NCI-H1694 (cell line): ENCODE data around the gene C8B.

Experiments
- DNase-seq: peaks from one replicate; lab custom pipeline; 2025; lab: John Stamatoyannopoulos, UW

The C8B gene

DNA sequence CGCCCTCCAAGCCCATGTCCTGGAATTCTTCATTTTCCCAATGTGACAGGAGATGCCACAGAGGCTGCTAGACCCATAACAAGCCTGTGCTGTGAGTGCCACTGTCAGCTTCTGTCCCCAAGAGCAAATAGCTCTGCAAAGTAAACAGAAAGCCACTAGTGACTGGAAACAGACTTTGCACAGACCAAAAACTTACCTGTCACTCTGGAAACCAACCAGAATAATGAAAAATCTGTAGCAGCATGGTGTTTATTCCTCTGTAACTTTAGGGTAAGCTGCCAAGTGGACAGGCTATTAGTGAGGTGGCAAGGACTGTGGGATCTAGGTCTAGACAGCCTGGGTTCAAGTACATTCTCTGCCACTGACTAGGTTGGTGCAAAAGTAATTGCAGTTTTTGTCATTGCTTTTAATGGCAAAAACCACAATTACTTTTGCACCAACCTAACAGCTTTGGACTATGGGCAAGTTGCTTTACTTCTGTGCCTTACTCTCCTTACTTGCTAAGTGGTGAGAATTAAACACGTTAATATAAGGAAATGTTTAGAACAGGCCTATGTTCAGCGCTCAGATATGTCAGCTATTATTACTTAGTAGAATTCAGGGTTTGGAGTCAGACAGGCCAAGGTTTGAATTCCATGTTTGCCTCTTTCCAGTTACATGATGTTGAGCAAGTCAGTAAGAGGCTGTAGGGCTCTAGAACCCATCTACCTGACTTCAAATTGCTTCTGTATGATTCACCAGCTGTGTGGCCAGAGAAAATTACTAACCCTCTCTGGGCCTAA lies at the start of gene C8B:
Gene C8B, minus strand, starts transcription at position 100 of the 782 bp plus-strand sequence. Its CDS starts 67 bp downstream, at position 33.
- DNase-seq: no peak

DNA sequence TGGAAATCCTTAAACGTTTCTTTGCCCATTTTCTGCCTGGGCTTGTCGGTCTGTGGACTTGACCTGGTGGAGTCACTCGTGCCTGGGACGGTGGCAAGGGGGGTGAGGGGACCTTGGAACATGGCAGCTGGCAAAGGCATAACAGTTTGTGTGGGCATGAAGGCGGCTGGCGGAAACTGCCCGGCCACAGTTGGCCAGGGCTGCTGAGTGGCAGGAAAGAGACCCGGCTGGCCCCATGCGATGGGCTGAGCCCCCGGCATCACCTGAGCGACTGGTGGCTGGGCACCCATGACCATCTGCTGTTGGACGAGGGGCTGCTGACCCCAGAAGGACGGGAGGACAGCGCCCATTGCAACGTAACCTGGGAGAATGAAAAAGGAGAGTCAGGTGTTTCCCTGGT lies 49.3 kb upstream of the C8B start:
- DNase-seq: no peak

DNA sequence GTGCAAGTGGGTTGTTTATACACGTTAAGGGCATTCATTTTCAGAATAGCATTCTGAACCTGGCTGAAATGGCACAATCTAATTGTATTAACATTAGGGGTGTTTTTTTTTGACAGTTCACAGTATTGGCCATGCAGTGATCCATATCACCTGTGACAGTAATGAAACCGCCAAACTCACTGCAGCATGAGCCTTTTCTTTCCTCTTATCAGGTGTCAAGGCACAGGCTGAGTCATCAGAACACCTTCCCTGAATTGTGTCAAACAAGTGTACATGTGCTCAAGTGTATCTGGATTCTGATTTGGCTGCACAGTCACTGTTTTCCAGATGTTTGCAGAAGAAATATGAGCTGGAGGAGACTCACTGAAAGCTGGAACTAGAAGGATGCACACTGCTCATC lies 47.7 kb upstream of the C8B start:
- no peak for DNase-seq

DNA sequence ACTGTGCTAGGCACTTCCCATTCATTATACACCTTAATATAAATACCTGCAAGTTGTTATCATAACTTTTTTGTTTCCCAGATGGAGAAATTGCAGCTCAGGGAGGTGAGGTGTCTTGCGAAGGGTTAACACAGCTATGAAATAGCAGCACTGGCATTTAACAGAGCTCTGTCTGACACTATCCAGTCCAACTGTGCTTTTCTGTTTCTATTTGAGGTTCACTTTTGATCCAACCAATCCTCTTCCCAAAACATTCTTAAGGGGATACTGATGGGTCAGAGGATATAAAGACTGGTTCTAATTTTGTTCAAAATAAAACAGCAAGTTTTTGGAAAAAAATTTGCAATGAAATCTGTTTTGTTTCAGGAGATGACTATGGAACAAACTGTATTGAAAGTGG lies 46.5 kb upstream of the C8B start:
- DNase-seq: no peak

DNA sequence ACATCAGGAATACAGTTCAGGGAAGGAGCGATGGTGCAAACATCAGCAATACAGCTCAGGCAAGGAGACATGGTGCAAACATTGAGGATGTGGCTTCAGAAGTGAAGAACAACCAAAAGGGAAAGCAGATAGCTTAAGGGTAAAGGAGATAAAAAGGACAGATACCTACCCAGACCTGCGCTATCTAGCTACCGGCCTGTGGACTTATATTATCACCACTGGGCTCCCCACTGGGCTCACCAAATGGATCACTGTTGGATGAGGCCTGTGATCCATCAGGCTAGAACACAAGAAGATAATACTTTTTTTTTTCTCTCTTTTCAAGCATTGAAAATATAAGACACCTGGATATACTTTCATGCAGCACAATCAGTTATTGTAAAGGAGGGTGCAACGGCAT lies 44.7 kb upstream of the C8B start:
- DNase-seq: no peak

DNA sequence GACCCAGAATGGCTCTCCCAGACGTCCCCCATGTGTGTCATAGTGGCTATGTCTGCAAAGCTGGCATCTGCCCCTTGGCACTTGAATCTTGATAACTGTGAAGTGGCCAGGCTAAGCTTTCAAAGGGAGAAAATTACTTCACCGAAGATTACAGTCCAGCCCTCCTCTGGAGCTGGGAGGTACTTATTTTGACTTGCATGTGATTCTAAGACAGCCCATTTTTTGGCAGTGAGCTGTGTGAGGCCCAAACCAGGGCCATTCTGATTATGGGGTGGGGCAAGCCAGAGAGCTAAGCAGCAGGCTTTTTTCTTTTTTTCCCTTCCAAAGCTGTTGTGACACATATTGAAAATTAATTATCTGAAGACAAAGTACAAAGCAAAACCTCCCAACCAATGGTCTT lies 42.1 kb upstream of the C8B start:
- no peak for DNase-seq

DNA sequence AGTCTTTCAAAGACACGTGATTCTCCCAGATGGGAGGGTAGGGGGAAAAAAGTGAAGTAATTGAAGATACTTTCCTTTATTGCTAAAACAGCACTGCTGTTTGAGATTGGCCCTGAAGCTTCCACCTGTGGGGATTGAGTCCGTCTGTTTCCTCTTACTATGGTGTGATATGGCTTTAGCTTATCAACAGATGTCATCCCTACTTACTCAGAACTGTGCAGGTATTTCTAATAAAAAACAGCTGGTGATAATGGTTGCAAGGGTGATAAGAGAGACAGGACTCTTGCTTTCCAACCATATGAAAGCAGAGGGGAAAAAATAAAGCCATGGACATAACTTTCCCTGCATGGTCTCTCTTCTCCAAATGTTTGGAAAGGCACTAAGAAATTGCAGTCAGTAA lies 41.7 kb upstream of the C8B start:
- no peak for DNase-seq

DNA sequence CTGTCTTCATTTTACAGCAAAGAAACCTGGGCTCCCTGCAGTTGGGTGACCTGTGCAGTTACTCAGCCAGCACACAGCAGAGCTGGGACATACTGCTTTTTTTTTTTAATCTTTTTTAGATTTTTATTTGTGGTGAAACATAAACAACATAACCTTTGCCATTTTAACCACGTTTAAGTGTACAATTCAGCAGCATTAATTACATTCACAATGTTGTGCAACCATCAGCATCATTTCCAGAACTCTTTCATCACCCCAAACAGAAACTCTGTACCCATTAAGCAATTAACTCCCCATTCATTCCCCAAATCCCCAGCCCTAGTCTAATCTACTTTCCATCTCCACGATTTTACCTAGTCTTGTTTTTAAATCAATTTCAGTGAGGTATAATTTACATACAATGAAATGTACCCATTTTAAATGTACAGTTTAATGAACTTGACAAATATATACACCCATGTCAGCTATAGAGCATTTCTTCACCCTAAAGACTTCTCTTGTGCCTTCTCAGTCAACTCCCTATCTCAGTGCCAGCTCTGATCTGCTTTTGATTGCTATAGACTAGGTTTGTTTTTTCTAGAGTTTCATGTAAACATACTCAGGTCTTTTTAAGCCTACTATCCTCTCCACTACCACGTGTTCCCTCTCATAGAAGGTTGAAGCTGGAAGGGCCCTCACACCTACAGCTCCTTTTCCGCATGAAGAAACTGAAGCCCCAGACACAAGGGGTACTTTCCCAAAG lies 37.8 kb upstream of the C8B start:
- DNase-seq: no peak

DNA sequence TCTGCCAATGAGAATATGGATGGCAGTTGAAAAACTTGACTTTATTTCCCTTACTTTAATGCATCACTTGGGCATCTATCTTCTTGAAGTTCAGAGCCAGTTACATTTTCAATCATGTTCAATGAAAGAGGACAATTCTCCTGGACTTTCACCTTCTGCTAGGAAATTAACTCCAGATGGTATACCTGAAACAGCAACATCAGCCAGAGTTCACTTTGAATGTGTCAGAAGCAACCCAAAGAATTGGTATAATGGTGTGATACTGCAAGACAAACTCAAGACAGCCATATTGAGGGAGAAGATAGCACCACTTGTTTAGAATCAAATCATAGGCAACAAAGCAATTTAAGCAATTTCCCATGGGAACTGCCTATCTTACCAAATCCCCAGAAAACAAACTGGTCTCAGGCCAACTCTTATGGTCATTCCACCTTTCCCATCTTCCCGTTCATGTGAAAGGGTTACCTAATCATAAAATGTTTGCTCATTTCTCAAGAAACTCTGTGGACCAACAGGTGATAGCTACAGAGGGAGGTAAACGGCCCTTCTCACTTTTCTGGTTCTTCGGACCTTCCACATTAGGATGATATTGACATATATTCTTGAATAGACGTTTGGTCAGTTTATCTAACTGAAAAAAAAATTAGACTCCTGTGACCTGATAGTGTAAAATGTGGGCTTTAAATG lies 29.7 kb upstream of the C8B start:
- no peak for DNase-seq

DNA sequence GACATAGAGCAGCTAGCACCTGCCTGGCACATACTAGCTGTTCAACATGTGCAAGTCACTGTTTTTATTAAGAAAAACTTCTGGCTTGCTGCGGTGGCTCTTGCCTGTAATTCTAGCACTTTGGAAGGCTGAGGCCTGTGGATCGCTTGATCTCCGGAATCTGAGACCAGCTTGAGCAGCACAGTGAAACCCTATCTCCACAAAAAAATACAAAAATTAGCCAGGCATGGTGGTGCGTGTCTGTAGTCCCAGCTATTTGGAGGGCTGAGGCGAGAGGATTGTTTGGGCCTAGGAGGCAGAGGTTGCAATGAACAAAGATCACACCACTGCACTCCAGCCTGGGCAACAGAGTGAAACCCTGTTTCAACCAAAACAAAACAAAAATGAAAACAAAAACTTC lies 27.7 kb upstream of the C8B start:
- no peak for DNase-seq

DNA sequence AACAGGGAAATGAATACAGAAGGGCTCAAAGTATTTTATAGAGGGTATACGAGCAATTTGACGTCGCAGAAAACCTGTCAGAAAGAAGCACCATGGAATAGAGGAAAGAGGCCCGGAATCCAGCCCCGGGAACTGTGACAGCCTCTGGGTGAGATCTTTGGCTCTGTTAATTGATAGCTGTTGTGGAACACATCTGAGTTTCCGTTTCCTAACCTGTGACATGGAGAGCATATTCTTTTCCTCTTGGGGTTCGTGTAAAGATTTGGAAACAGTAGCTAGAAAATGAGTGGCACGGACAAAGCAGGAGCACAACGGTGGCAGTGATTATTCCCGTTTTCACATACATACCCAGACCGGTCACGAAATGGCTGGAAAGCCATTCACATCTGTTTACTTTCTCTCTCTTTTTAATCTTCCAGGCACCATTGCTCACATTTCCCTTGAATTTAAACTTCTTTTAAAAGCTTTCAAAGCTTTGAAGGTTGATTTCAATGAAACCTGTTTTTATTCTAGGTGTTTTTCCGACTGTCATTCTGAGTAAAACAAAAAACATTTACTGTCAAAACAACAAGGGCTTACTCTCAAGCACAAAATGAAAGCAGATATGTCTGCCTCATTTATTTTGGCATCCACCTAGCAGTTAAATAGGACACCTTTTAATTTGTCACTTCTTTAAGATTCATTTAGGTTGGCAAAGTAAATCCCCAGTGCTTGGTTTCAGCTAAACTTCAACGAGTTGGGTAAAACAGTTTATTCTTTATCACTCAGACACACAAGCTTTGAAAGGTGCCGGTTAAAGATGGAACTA lies 26.7 kb upstream of the C8B start:
- no peak for DNase-seq

DNA sequence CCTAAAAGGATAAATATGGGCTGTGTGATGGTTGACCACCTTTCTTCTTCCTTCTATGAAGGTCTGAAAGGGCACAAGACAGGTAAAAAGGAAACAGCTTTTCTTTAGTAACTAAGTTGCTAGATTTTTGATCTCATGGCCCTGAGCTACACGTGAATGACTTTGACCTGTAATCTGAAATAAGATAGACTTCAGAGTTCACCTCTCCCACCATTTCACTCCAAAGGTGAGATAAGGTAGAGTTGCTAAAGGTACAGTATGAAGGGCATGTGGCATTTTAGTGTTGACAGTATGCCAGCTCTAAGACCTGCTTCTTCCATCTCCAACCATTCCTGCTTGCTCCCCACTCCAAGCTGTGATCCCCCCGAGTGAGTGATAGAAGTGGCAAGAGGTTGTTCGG lies 25.8 kb upstream of the C8B start:
- DNase-seq: no peak

DNA sequence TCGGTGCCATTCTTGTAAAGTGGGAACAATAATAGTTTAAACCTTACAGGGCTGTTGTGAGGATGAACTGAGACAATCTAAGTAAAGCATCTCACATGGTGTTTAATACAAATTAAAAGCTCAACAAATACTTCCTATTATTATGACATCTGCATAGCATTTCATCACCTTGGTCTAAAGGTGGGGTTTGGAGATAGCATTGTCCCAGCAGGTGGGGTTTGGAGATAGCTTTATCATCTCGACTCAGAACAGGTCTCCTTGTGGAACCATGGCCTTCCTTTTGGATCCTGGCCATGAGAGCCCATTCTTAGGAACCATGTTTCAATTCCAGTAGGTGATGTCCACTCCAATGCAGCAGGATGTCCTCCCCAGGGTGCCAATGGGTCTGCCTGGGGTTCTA lies 20.6 kb upstream of the C8B start:
- DNase-seq: no peak

DNA sequence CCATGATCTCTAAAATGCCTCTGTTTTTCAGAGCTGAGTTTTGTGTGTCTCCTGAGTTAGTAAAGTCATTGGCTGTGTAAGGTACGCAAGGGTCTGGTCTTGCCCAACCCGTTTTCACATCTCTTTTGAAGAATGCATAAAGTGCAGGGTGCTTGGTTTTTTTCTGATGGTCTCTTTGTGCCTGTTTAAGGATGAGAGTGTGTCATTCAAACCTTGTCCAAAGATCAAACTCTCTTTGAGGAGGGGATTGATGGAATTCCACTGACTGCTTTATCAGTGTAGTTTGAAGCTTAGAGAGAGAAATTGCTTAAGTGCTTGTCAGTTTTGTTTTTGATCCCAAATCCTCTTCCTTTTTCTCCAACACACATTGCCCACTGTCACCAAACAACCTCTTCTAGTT lies 20.0 kb upstream of the C8B start:
- no peak for DNase-seq

DNA sequence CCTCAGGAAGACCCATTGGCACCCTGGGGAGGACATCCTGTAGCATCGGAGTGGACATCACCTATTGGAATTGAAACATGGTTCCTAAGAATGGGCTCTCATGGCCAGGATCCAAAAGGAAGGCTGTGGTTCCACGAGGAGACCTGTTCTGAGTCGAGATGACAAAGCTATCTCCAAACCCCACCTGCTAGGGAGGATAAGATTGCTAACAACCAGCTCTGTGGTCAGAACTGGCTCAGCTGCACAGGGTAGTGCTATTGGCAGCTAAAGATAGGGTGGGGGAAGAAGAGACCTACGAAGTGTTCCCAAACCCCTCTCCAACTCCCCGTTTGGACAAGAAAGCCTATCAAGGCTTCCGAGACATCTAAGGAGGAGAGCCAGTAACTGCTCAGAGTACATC lies 17.7 kb upstream of the C8B start:
- no peak for DNase-seq

DNA sequence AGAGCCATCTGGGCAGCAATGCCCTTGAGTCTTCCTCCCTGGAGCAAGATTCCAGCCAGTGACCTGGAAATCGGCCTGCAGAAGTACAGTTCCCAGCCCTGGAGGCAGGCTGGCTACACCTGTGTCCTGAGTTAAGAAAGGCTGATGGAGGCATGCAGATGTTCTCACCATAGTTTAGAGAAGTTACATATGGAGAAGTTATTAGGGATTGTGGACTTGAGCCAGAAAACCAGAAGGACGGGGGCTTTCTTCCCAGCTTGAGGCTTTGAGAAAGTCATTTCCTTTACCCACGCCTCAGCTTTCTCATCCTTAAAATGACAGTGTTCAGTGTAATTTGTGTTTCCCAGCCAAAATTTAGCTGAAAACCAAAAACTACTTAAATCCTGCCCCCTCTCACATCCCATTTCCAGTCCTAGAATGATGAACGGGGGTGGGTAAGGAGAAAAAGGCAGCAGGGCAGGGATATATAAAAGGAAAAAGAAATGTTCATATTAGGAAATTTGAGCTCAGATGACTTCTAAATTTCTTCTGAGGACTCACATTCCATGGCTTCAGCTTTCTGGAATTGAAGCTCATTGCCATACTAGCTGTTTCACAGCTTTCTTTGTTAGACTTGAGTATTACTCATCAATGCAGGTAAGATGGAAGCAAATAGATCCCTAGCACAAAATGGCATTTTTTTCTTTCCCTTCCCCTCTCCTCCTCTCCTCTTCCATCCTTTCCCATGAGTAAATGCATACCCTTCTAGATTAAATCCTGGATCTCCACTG lies 14.4 kb upstream of the C8B start:
- no peak for DNase-seq

DNA sequence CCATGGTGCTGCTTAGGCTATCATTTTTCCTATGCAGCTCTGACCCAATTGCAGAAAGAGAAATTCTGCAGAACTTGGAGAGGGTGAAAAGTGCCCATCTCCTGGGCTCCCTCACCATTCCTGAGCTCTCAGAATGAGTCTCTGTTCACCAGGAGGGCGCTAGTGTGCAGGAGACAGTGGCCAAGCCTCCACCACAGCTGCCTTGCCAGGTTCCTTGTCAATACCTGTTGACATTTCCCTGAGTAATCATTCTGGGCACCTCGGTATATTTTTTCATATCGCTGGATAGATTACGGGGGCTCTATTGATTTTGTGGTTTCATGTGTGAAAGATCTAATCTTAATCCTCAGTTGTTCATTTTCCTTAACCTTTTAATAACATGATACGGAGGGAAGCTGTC lies 13.0 kb upstream of the C8B start:
- no peak for DNase-seq

DNA sequence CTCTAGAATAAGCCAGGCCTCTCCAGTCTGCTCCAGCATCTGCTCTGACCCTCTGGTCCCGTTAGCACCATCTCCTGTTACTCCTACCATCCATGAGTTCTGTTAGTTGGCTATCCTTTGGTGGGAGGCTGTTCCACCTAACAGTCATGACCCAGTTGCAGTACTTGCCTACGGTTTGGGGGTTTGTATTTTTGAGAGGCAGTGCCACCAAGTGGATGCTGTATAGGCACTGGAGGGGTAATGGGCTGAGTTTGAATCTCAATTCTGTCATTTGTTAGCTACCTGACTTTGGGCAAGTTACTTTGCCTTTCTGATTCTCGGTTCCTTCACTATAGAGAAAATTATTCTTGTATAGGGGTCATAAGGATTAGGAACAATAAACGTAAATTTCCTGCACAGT lies 12.1 kb upstream of the C8B start:
- DNase-seq: no peak

DNA sequence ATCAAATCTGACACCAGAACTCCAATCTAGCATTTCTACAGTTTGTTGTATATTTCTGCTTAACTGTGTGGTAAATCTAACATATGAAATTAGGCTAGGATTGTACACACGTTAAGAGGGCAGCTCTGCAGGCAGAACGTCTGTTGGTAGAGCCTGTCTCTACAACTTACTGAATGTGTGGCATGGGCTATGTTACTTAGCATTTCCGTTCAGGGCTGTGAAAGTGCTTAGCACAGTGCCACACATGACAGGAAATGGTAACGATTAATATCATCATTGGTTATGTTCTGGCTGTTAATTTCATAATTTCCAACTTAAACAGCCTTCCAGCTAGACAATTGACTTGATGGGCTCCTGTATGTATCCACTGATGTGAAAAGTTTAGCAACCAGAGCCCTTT lies 9.6 kb upstream of the C8B start:
- DNase-seq: no peak

DNA sequence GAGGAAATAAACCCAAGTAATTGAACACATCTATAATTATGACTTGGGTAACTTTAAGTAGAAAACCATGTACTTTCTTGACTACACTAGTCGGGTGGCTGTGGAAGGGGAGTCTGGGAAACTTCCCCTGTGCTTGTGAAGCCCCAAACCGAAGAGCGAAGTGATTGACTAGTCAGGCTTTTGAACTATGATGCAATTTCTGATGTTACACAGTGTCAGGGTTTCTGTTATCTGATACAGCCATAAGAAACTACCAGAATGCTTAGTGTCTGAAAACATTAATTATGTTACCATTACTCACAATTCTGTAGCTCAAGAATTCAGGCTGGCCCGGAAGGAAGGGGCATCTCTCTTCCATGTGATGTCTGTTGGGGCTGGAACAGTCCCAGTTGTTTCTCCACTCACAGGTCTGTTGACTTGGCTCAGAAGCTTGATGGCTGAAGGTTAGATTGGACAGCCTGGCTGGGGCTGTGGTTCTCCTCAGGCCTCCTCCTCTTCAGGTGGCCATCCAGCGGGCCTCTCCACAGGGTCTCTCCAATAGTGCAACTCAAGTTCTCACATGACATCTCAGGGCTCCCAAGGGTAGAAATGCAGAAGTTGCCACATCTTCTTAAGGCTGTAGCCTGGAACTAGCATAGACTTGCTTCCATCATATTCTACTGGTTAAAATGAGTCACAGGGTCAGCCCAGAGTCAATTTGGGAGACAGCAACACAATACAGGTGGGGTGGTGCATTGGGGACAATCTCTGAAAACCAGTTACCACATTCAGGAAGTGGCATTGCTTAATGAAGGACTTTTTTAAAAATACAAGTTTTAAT lies 8.3 kb upstream of the C8B start:
- DNase-seq: no peak

DNA sequence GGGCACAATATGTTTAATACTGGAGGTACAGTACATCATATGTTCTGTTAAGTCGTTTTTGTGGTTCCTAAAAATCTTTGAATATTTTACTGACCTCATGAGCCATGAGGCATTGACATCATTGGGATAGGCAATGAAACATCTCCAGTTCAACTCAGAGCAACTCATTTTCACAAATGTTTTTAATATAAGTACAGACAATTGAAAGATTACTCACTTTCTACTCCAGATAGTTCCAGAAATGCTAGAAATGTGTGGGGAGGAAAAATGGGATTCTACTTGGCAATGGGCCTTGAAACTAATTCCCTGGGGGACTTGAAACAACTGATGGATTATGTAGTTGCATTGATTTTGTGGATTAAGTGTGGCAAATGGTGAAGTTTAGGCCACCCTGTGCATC lies 7.2 kb upstream of the C8B start:
- no peak for DNase-seq
